Gastroesophageal sphincter (tissue), 4 donors: ENCODE measurements around the gene WNK2. TPM values are rescaled to one million over a fixed set of nuclear protein-coding genes. Genes with fewer than 3 reads are reported as not detected.

Experiments
- ATAC-seq: fragments of 150-250 bp; one replicate; pipeline ENCODE4 v1.9.1; 2016; ENCODE audit warnings: mild to moderate bottlenecking, moderate library complexity
- H3K27ac ChIP-seq, 4 donors: fragments of 200-600 bp; sonication (generic) in 3 of 4; 1 replicate in 3 of 4; 2 replicates in 1 of 4; pipeline ENCODE4 v1.5.1; 2016 to 2019
- H3K27me3 ChIP-seq: fragments of 200-600 bp; sonication (generic); one replicate; pipeline ENCODE4 v1.5.1; 2019
- H3K36me3 ChIP-seq, 2 donors: fragments of 200-600 bp; sonication (generic); one replicate each; pipeline ENCODE4 v1.5.1; 2019; ENCODE audit warnings: control low read depth in 1 of 2
- H3K4me1 ChIP-seq, 3 donors: fragments of 200-600 bp; sonication (generic); 1 replicate in 2 of 3; 2 replicates in 1 of 3; pipeline ENCODE4 v1.5.1; 2016 to 2019; ENCODE audit warnings: control low read depth in 2 of 3
- H3K4me3 ChIP-seq, 2 donors: fragments of 200-600 bp; sonication (generic); one replicate each; pipeline ENCODE4 v1.5.1; 2019; ENCODE audit warnings: mild to moderate bottlenecking in 1 of 2, moderate library complexity in 1 of 2
- H3K9me3 ChIP-seq, 3 donors: fragments of 200-600 bp; sonication (generic); one replicate each; pipeline ENCODE4 v1.5.1; 2017 to 2019; ENCODE audit warnings: control low read depth in 2 of 3
- CTCF ChIP-seq, 4 experiments: fragments of 200-600 bp in 2 of 4; fragments of 450-650 bp in 2 of 4; sonication (generic) in 1 of 4; IDR thresholded peaks; one replicate each; pipeline ENCODE4 v1.5.1; 2017 to 2019; ENCODE audit warnings: antibody characterized with exemption in 4 of 4, mild to moderate bottlenecking in 2 of 4, moderate library complexity in 2 of 4
- EP300 ChIP-seq: sonication (generic); formaldehyde crosslinking; IDR thresholded peaks from one replicate; pipeline ENCODE4 v1.6.1; 2017; ENCODE audit warnings: antibody characterized with exemption, mild to moderate bottlenecking
- POLR2A ChIP-seq, 2 donors: fragments of 450-650 bp; IDR thresholded peaks; one replicate each; pipeline ENCODE4 v1.6.1; 2017; ENCODE audit warnings: antibody characterized with exemption in 2 of 2, mild to moderate bottlenecking in 2 of 2, moderate library complexity in 1 of 2
- POLR2AphosphoS5 ChIP-seq: sonication (generic); formaldehyde crosslinking; IDR thresholded peaks from one replicate; pipeline ENCODE4 v1.6.1; 2017; ENCODE audit warnings: antibody characterized with exemption
- WGBS, 2 donors: methylation state at CpG; one replicate each; pipeline ENCODE4 v1.1.5; 2018; ENCODE audit warnings: low coverage in 1 of 2; 5-methylcytosine and 5-hydroxymethylcytosine counted together
- total RNA-seq, 4 donors: library from RNA; depleted of rRNA; stranded (reverse); fragments of >200 nt; gene quantifications; one replicate each; pipeline ENCODE4 v1.1.0, GENCODE V29; 2016

The WNK2 gene
- total RNA-seq, 4 donors from 2014 or later, result 26.8 to 104 (median 48.6) TPM

GRCh38 chr9:93290495-93291434 is 106.8 kb downstream of the WNK2 start:
- no peaks in the 10 kb centered on the region for H3K9me3 ChIP-seq
- peaks cover 0 to 21% of the 10 kb centered on the region in 2 donors for H3K36me3 ChIP-seq
- H3K27ac ChIP-seq, result no peak overlapping the region
- no peaks in the 10 kb centered on the region for H3K27me3 ChIP-seq
- 85% methylated on average over 3 of the region's 21 CpGs; no CpG with 5 or more reads in 1 of the 2 donors for WGBS, 2 donors
- H3K4me1 ChIP-seq, result peaks cover 0 to 6% (median 0%) of the 10 kb centered on the region in 3 donors
- no peak for ATAC-seq
- no peak overlapping the region for H3K4me3 ChIP-seq
- TF ChIP-seq CTCF (IDR thresholded peaks at IDR 0.05), result no peak
- TF ChIP-seq POLR2A (IDR thresholded peaks at IDR 0.05), result no peak
- TF ChIP-seq EP300, result no peak
- TF ChIP-seq POLR2AphosphoS5, result no peak

- no peak for ATAC-seq
- H3K4me3 ChIP-seq, result no peak overlapping the region
- H3K9me3 ChIP-seq, result no peaks in the 10 kb centered on the region
- no peaks in the 10 kb centered on the region for H3K27me3 ChIP-seq
- TF ChIP-seq POLR2A (IDR thresholded peaks at IDR 0.05), result no peak
- no peak for TF ChIP-seq POLR2AphosphoS5
- TF ChIP-seq EP300, result no peak
- no peak overlapping the region for H3K27ac ChIP-seq
- H3K36me3 ChIP-seq, result peaks cover 0 to 21% of the 10 kb centered on the region in 2 donors
- WGBS, 2 donors, result 36 to 60% methylated on average over 3 to 5 of the region's 19 CpGs
- peaks cover 0 to 6% (median 0%) of the 10 kb centered on the region in 3 donors for H3K4me1 ChIP-seq
Observed at GRCh38 chr9:93291536-93292287, 107.8 kb downstream of the WNK2 start.

GRCh38 chr9:93292288-93292615 is 108.3 kb downstream of the WNK2 start:
- no peaks in the 10 kb centered on the region for H3K9me3 ChIP-seq
- TF ChIP-seq POLR2AphosphoS5, result no peak
- ATAC-seq, result no peak
- H3K4me1 ChIP-seq, result peaks cover 0 to 6% (median 0%) of the 10 kb centered on the region in 3 donors
- H3K27me3 ChIP-seq, result no peaks in the 10 kb centered on the region
- 43% methylated on average over 1 of the region's 10 CpGs; no CpG with 5 or more reads in 1 of the 2 donors for WGBS, 2 donors
- H3K27ac ChIP-seq, result no peak overlapping the region
- H3K36me3 ChIP-seq, result peaks cover 0 to 21% of the 10 kb centered on the region in 2 donors
- H3K4me3 ChIP-seq, result no peak overlapping the region

- ATAC-seq, result no peak
- WGBS, 2 donors, result 91% methylated on average over 16 of the region's 43 CpGs; no CpG with 5 or more reads in 1 of the 2 donors
- peaks cover 0 to 23% of the 10 kb centered on the region in 2 donors for H3K36me3 ChIP-seq
- H3K4me3 ChIP-seq, result no peak overlapping the region
- peaks cover 0 to 6% (median 0%) of the 10 kb centered on the region in 3 donors for H3K4me1 ChIP-seq
- H3K9me3 ChIP-seq, result no peaks in the 10 kb centered on the region
- H3K27me3 ChIP-seq, result no peaks in the 10 kb centered on the region
- H3K27ac ChIP-seq, result no peak overlapping the region
- no peak for TF ChIP-seq POLR2AphosphoS5
- TF ChIP-seq EP300, result no peak
- no peak for TF ChIP-seq CTCF (IDR thresholded peaks at IDR 0.05)
- no peak for TF ChIP-seq POLR2A (IDR thresholded peaks at IDR 0.05)
Observed at GRCh38 chr9:93292664-93293328, 108.9 kb downstream of the WNK2 start.

- Histone ChIP-seq H3K27me3 (no peaks in the 10 kb centered on the region), H3K9me3 (no peaks in the 10 kb centered on the region), H3K4me3 (no peak overlapping the region), H3K36me3 (peaks cover 0 to 36% of the 10 kb centered on the region in 2 donors), H3K27ac (no peak overlapping the region), H3K4me1 (peaks cover 0 to 6% (median 0%) of the 10 kb centered on the region in 3 donors)
- TF ChIP-seq POLR2AphosphoS5, result no peak
- no peak for TF ChIP-seq EP300
- ATAC-seq, result no peak
- 84 to 88% methylated on average over 4 to 8 of the region's 9 CpGs for WGBS, 2 donors
Observed at GRCh38 chr9:93294011-93294410, 110.1 kb downstream of the WNK2 start.

- ATAC-seq, result no peak
- no peak overlapping the region for H3K4me3 ChIP-seq
- H3K4me1 ChIP-seq, result peaks cover 0 to 6% (median 0%) of the 10 kb centered on the region in 3 donors
- no peaks in the 10 kb centered on the region for H3K9me3 ChIP-seq
- H3K36me3 ChIP-seq, result peaks cover 0 to 40% of the 10 kb centered on the region in 2 donors
- TF ChIP-seq POLR2A (IDR thresholded peaks at IDR 0.05) (no peak), POLR2AphosphoS5 (no peak), CTCF (IDR thresholded peaks at IDR 0.05) (no peak), EP300 (no peak)
- H3K27ac ChIP-seq, result no peak overlapping the region
- 0% methylated on average over 1 of the region's 12 CpGs; no CpG with 5 or more reads in 1 of the 2 donors for WGBS, 2 donors
- H3K27me3 ChIP-seq, result no peaks in the 10 kb centered on the region
Observed at GRCh38 chr9:93295031-93295430, 111.1 kb downstream of the WNK2 start.
